ENCODE measurements around the gene SUN3.
"Not testable (repeated sequence)": the region's sequence is repeated elsewhere in the genome, so short reads cannot be mapped to it uniquely, and the experiment has no call there.

SUN3 gene

DNA sequence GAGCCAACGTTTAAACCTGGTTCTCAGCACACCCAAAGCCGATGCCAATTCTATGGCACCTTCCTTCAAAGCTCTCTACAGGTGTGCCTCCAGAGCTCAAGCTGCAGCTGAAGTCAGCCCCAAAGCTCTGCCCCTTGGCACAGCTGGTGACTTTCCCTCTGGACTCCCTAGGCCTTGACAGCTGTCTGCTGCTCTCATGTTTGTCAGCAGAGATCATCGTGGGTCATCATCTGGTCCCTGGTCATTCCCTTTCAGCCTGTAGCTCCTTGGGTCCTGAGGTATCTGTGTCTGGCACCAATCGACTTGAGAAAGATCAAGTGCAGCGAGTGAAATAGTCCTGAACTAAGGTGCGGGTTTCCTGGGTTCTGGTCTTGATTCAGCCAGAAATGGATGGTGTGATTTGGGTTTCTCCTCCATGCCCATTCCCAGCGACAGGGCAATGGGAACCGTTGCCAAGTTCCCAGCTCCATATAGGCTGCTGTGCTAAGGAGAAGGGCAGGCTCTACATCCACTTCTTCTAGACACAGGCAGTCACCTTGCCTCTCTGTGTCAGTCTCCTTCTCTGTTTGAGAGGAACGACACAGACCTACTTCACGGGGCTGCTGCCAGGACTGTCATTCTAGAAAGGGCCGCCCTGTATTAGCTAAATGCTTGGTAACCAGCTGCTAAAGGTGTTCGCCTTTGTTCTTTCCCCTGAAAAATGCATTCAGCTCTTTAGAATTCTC, 84.2 kb downstream of the SUN3 start:
- no peak for DNase-seq (ENCODE audit: low spot score)

DNA sequence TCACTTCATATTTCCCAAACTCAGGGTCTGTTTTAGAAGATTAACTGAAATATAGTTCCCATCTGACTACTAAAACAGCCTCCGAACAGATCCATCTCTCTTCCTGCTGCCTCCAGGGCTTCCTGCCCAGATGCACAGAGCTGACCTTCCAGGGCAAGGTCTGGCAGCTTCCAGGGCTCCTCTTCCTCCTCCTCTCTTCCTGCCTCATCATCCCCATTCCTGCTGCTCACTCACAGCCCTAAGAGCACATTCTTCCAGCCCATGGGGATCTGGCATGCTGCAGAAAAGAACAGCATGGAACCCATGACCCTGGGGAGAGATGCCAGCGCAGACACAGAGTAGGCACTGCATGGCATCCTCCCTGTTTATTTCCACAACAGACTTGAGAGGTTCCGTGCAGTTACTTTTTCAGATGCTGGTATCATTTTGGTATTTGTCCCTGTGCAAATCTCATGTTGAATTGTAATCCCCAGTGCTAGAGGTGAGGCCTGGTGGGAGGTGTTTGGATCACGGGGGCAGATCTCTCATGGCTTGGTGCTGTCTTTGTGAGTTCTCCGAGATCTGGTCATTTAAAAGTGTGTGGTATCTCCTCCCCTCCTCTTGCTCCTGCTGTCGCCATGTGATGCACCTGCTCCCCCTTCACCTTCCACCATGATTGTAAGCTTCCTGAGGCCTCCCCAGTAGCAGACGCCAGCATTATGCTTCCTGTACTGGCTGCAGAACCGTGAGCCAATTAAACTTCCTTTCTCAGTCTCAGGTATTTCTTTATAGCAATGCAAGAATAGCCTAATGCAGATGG, 85.0 kb downstream of the SUN3 start:
- no peak for DNase-seq (ENCODE audit: low spot score)

GRCh38 chr7:47942651-47943050, 86.3 kb downstream of the SUN3 start:
- DNase-seq (ENCODE audit: low spot score) = not testable (repeated sequence)

- DNase-seq (ENCODE audit: low spot score) = no peak
Observed at GRCh38 chr7:47942132-47942531, 86.8 kb downstream of the SUN3 start.

- DNase-seq (ENCODE audit: low spot score) = no peak
Observed at GRCh38 chr7:47941136-47941844, 87.6 kb downstream of the SUN3 start.

DNA sequence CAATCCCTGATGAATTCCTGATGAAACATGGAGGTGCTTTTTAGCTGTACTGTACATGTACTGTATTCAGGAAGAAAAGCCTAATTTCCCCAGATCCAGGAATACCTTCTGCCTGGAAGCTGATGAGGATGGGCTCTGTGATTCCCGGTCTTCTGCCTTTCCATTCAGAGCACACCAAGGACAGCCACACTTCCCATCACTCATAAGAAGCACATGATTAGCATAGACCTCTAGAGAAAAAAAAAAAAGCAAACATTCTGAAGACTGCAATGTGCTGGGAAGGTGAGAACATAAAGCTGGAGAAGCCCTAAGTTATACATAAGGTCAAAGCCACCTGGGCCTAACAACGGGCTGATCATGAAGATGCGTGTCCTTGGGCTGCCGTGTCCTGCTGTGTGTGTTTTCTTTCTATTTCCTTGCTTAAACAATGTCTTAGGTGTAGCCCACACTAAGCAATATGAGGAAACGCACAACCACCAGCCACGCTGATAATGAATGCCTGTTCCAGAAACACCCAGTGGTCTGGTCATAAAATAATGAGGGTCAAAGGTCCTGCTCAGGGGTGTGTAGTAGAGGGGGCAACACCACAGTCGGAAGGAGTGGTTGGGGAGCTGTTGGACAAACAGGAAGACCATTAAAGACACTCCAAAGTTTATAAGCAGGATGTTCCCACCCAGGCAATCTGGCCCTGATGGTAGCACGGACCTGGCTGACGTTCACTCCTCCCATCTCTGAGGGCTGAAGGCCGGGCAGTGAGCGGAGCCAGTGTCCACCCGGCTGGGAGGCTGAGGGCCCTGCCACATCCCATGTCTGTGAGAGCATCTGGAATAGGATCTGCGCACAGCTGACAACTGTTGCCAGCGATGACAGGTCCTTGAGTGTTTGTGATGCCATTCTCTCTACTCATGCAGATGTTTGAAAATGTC, 88.6 kb downstream of the SUN3 start:
- peak; percentile 48 for DNase-seq (ENCODE audit: low spot score)

DNA sequence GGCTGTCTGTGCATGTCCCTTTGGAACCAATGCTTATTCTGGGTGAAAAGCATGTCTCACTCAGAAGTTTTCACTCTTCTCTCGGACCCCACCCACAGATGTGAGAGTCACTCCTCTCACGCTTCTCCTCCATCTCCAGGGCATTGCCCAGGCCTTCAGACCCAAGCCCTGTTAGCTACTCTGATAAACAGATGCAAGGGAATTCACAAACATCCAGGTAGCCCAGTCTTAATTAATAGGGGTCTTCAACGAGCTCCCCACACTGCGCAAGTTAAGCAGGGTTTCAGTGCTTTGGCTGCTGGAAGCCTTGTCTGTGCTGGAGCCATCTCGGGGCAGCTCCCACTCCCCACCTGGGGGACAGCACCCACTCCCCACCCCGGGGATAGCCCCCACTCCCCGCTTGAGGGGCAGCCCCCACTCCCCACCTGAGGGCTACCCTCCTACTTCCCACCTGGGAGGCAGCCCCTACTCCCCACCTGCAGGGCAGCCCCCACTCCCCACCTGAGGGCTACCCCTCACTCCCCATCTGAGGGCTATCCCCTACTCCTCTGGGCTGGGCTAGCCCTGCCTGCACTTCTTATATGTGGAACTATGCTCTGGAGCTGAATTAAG, 89.4 kb downstream of the SUN3 start:
- no peak for DNase-seq (ENCODE audit: low spot score)

GRCh38 chr7:47938574-47939165, 90.2 kb downstream of the SUN3 start:
- no peak for DNase-seq (ENCODE audit: low spot score)

- no peak for DNase-seq (ENCODE audit: low spot score)
Observed at GRCh38 chr7:47937711-47938573, 91.0 kb downstream of the SUN3 start.

All from HuH-7 (cell line).